Measurements from ENCODE around the gene ADAMTS17. TPM values are rescaled to one million over a fixed set of nuclear protein-coding genes. Genes with fewer than 3 reads are reported as not detected.

The ADAMTS17 gene
- total and polyA plus RNA-seq, 4 experiments from 2014 or later: 2.1 to 6.2 (median 4.8) TPM

DNA sequence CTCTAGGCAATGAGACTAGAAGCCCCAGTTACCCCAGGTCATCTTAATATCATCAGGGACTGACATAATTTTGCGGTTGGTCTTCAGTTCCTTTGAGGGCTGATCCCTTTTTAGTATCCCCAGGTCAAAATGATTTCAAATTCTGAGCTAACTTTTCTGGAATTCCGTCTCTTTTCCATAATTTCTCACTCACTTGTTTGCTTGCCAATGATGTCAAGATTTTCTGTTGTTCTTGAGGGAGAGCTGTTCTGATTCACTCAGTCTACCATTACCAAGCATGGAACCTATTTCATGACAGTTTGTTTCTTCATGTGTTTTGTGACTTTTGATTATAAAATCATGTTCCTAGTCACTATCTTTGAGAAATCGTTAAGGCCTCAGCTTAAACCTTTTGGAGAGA is 418.1 kb downstream of the ADAMTS17 start:
- intact Hi-C loops (cut with micrococcal nuclease): loop anchor here (5.0 to 10.0 kb wide), 3 partner anchors 109 to 671 kb away; partner anchors contain the start of genes LRRC28 and LYSMD4
- H3K36me3 ChIP-seq (ENCODE audit: insufficient read depth, low read length): no peaks in the 10 kb centered on the region
- peaks cover 10% of the 10 kb centered on the region for H3K27me3 ChIP-seq (ENCODE audit: insufficient read depth, low read length)
- Mint-ChIP-seq H3K27ac (peak overlapping the region in 1 of 7 donors; percentile 93), H3K4me1 (peaks cover 6 to 15% (median 9%) of the 10 kb centered on the region in 4 donors), H3K27me3 (peaks cover 18 to 20% of the 10 kb centered on the region in 2 donors), H3K4me3 (peak overlapping the region in 2 of 8 donors; percentile 31 to 49), H3K9me3 (peaks cover 0 to 7% (median 0%) of the 10 kb centered on the region in 8 donors), H3K36me3 (peaks cover 0 to 3% of the 10 kb centered on the region in 2 donors)
- H3K4me1 ChIP-seq (ENCODE audit: insufficient read depth, low read length): peaks cover 11% of the 10 kb centered on the region
- ChIA-PET POLR2A (ENCODE audit: partially characterized antibody) (no interaction called here), CTCF (ENCODE audit: partially characterized antibody) (interaction anchor here (1.0 to 3.2 kb wide), 2 partner anchors 419 to 426 kb away, joined by 4 to 41 read pairs; no protein-coding TSS in a partner anchor)
- no peak overlapping the region for H3K27ac ChIP-seq (ENCODE audit: low read depth, low read length)
- no peaks in the 10 kb centered on the region for H3K9me3 ChIP-seq (ENCODE audit: control insufficient read depth in 1 of 2, low read length in 2 of 2)
- no peak overlapping the region for H3K4me3 ChIP-seq (ENCODE audit: low read length in 2 of 2)
- no peak for DNase-seq

Other genes starting within 250 kb of the ADAMTS17 start
- gene CERS3, start 187.0 kb upstream of the ADAMTS17 start, total RNA-seq: 1 to 10 TPM; 1.6 to 1.9 TPM
- under 1 TPM in 1 of 2 donors, not detected in 1; 0.66 TPM for gene CERS3, start 187.0 kb upstream of the ADAMTS17 start, polyA plus RNA-seq

All from CD4-positive, alpha-beta memory T cell (primary cell).